ENCODE data around the gene TK2. TPM values are rescaled to one million over a fixed set of nuclear protein-coding genes. Genes with fewer than 3 reads are reported as not detected.
"Not testable (repeated sequence)": the region's sequence is repeated elsewhere in the genome, so short reads cannot be mapped to it uniquely, and the experiment has no call there.

The TK2 gene
- polyA plus RNA-seq, 1 experiment = 42.7 TPM

- Histone ChIP-seq H3K4me3 (ENCODE audit: low read depth, low read length) (no peak overlapping the region), H3K36me3 (ENCODE audit: control insufficient read depth, insufficient read depth, low read length) (no peaks in the 10 kb centered on the region), H3K27me3 (ENCODE audit: control insufficient read depth, insufficient read depth, low read length) (no peaks in the 10 kb centered on the region)
- TF ChIP-seq CTCF (IDR thresholded peaks at IDR 0.05; ENCODE audit: insufficient read depth, low read depth, low read length) = no peak
- ChIA-PET POLR2A (no interaction called here), CTCF (interaction anchor here (0.9 kb wide), 1 partner anchor 9 kb away, joined by 3 read pairs; no protein-coding TSS in a partner anchor)
- no peak for DNase-seq (ENCODE audit: low read depth)
Observed at GRCh38 chr16:66503030-66503429, 46.9 kb downstream of the TK2 start.

GRCh38 chr16:66502020-66502913 is 47.7 kb downstream of the TK2 start:
- CTCF ChIA-PET = interaction anchor here (0.6 to 0.9 kb wide), 3 partner anchors 10 to 1369 kb away, joined by 3 to 4 read pairs (median 3); no protein-coding TSS in a partner anchor
- POLR2A ChIA-PET = interaction anchor here (0.7 kb wide), 1 partner anchor 48 kb away, joined by 4 read pairs; no protein-coding TSS in a partner anchor
- no peak for TF ChIP-seq CTCF (IDR thresholded peaks at IDR 0.05; ENCODE audit: insufficient read depth, low read depth, low read length)
- no peaks in the 10 kb centered on the region for H3K36me3 ChIP-seq (ENCODE audit: control insufficient read depth, insufficient read depth, low read length)
- no peaks in the 10 kb centered on the region for H3K27me3 ChIP-seq (ENCODE audit: control insufficient read depth, insufficient read depth, low read length)
- DNase-seq (ENCODE audit: low read depth) = no peak
- H3K4me3 ChIP-seq (ENCODE audit: low read depth, low read length) = no peak overlapping the region

GRCh38 chr16:66501563-66501962 is 48.4 kb downstream of the TK2 start:
- not testable (repeated sequence) for H3K36me3 ChIP-seq (ENCODE audit: control insufficient read depth, insufficient read depth, low read length); H3K27me3 ChIP-seq (ENCODE audit: control insufficient read depth, insufficient read depth, low read length); DNase-seq (ENCODE audit: low read depth); H3K4me3 ChIP-seq (ENCODE audit: low read depth, low read length)
- ChIA-PET CTCF (interaction anchor here (0.7 kb wide), 1 partner anchor 1369 kb away, joined by 4 read pairs; no protein-coding TSS in a partner anchor), POLR2A (interaction anchor here (0.7 kb wide), 1 partner anchor 49 kb away, joined by 4 read pairs; no protein-coding TSS in a partner anchor)

GRCh38 chr16:66497921-66498320 is 52.0 kb downstream of the TK2 start:
- H3K36me3 ChIP-seq (ENCODE audit: control insufficient read depth, insufficient read depth, low read length); H3K4me3 ChIP-seq (ENCODE audit: low read depth, low read length); POLR2A ChIA-PET; DNase-seq (ENCODE audit: low read depth); H3K27me3 ChIP-seq (ENCODE audit: control insufficient read depth, insufficient read depth, low read length): not testable (repeated sequence)
- CTCF ChIA-PET = interaction anchor here (1.8 kb wide), 1 partner anchor 91 kb away, joined by 3 read pairs; no protein-coding TSS in a partner anchor

GRCh38 chr16:66496226-66496625 is 53.7 kb downstream of the TK2 start:
- H3K4me3 ChIP-seq (ENCODE audit: low read depth, low read length); CTCF ChIA-PET; H3K27me3 ChIP-seq (ENCODE audit: control insufficient read depth, insufficient read depth, low read length); H3K36me3 ChIP-seq (ENCODE audit: control insufficient read depth, insufficient read depth, low read length); POLR2A ChIA-PET; DNase-seq (ENCODE audit: low read depth): not testable (repeated sequence)

GRCh38 chr16:66495440-66495839 is 54.5 kb downstream of the TK2 start:
- Histone ChIP-seq H3K27me3 (ENCODE audit: control insufficient read depth, insufficient read depth, low read length) (no peaks in the 10 kb centered on the region), H3K36me3 (ENCODE audit: control insufficient read depth, insufficient read depth, low read length) (no peaks in the 10 kb centered on the region), H3K4me3 (ENCODE audit: low read depth, low read length) (no peak overlapping the region)
- no peak for DNase-seq (ENCODE audit: low read depth)
- ChIA-PET CTCF (no interaction called here), POLR2A (no interaction called here)
- TF ChIP-seq CTCF (IDR thresholded peaks at IDR 0.05; ENCODE audit: insufficient read depth, low read depth, low read length) = no peak
